VCaP (cell line): ENCODE measurements around the gene ATF6.
"Not testable (repeated sequence)": the region's sequence is repeated elsewhere in the genome, so short reads cannot be mapped to it uniquely, and the experiment has no call there.

Experiments
- H3K27ac ChIP-seq: fragments of 450-650 bp; 2 replicates; pipeline ENCODE4 v1.5.1; 2017
- TF ChIP-seq, protein P1 (sequence below): fragments of 450-650 bp; conservative IDR thresholded peaks from 2 replicates; pipeline ENCODE4 v1.5.1; 2017; ENCODE audit warnings: mild to moderate bottlenecking, moderate library complexity

Gene ATF6

DNA sequence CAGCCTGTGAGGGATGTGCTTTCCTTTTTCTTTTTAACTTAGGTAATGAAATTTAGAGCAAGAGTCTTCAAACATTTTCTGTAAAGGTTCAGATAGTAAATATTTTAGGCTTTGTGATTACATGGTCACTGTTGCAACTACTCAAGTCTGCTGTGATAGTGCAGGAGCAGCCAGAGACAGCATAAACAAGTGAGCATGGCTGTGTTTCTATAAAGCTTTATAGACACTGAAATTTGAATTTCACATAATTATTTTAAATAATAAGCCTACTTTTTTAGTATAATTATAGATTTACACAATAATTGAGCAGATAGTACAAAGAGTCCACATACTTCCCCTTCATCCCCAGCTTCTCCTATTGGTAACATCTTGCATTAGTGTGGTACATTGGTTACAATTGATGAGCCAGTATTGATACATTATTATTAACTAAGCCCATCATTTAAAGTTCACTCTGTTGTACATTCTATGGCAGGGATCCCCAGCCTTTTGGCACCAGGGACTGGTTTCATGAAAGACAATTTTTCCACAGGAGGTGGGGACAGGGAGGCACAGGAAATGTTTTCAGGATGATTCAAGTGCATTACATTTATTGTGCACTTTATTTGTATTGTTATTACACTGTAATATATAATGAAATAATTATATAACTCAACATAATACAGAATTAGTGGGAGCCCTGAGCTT, 3.0 kb downstream of the ATF6 start:
- H3K27ac ChIP-seq = no peak overlapping the region
- TF ChIP-seq, protein P1, sequence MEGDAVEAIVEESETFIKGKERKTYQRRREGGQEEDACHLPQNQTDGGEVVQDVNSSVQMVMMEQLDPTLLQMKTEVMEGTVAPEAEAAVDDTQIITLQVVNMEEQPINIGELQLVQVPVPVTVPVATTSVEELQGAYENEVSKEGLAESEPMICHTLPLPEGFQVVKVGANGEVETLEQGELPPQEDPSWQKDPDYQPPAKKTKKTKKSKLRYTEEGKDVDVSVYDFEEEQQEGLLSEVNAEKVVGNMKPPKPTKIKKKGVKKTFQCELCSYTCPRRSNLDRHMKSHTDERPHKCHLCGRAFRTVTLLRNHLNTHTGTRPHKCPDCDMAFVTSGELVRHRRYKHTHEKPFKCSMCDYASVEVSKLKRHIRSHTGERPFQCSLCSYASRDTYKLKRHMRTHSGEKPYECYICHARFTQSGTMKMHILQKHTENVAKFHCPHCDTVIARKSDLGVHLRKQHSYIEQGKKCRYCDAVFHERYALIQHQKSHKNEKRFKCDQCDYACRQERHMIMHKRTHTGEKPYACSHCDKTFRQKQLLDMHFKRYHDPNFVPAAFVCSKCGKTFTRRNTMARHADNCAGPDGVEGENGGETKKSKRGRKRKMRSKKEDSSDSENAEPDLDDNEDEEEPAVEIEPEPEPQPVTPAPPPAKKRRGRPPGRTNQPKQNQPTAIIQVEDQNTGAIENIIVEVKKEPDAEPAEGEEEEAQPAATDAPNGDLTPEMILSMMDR = no peak

DNA sequence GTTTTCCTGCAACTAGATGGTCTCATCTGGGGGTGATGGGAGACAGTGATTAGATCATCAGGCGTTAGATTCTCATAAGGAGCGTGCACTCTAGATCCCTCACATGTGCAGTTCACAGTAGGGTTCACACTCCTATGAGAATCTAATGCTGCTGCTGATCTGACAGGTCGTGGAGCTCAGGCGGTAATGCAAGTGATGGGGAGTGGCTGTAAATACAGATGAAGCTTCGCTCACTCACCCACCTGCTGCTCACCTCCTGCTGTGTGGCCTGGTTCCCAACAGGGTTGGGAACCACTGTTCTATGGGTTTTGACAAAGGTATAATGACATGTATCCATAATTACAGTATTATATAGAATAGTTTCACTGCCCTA, 3.5 kb downstream of the ATF6 start:
- not testable (repeated sequence) for H3K27ac ChIP-seq

DNA sequence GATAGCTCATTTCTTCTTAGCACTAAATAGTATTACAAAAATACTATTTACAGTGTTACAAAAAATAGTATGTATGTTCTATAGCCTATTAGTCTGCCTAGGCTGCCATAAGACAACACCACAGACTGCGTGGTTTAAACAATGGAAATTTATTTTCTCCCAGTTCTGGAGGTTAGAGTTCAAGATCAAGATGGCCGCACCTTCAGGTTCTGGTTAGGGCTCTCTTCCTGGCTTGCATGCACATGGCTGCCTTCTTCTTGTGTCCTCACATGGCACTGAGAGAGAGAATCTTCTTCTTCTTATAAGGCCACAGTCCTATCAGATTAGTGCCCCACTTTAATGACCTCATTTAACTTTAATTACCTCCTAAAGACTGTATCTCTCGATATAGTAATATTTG, 4.1 kb downstream of the ATF6 start:
- no peak overlapping the region for H3K27ac ChIP-seq

DNA sequence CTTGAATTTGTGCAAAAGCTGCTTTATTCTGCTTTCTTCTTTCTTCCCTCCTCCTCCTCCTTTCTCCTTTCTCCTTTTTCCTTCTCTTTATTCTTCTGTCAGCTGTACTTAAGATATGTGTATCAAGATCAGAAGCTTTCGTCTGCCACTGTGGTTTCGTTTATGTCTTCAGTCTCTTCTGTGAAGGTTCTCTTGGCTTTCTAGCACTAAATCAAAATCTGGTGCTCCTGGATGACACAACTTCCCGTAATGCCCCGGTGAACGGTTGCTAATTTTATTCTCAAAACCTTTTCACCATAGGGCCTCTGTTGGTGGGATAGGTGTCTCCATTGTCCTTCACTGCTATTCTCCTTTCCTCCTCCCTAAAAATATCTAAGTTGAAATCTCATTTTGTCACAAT, 5.0 kb downstream of the ATF6 start:
- no peak overlapping the region for H3K27ac ChIP-seq
- TF ChIP-seq, protein P1 = no peak

More for the DNA sequence above, 4.1 kb downstream of the ATF6 start:
- TF ChIP-seq, protein P1 = no peak

DNA sequence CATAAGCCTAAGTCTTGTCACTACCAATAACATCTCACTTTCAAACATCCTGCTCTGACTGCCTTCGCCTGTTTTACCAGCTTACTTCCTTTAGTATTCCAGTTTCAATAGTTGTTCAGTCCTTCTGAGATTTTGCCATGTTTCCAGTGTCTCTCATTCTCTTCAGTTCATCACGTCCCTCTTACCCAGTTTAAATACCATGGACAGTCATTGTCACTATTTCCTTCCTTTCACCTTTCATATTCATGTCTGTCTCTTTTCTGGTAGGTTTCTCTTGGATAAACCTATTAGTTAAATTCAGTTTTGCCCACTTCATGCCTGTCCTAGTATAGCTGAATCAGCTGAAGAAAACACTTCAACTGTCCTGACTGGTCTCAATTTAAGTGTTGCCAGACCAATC, 5.9 kb downstream of the ATF6 start:
- TF ChIP-seq, protein P1 = no peak
- no peak overlapping the region for H3K27ac ChIP-seq

DNA sequence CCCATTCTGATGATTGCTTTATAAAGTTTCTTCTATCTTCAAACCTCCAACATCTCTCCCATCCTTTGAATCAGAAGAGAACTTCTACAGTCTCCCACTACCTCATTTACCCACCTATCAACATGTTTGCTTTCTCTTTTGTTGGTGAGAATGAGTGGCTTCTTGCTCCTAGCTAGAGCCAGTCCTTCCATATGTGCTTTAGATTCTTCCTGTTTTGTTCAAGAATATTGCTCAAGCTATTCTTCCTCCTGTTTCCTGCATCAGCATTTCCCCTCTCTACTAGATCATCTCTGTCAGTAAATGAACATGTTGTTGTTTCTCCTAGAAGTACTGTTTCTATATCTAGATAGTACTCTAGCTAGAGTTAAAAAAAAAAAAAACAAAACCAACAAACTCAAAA, 6.3 kb downstream of the ATF6 start:
- TF ChIP-seq, protein P1 = no peak
- no peak overlapping the region for H3K27ac ChIP-seq

DNA sequence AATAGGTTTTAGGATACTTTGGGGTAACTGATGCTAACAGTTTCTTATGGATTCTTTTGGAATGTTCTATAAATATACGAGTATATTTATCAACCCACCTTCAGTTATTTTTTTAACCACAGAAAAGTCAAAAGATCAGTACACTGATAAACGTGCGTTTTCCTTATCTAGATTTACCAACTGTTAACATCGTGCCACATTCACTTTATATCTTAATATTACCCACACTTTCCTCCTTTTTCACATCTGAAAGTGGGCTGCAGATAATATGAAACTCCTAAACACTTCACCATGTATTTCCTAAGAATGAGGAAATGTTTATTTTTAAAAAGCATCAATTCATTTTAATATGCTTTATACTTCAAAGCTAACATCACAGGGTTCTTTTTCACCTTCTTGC, 7.7 kb downstream of the ATF6 start:
- H3K27ac ChIP-seq = no peak overlapping the region
- TF ChIP-seq, protein P1 = no peak

DNA sequence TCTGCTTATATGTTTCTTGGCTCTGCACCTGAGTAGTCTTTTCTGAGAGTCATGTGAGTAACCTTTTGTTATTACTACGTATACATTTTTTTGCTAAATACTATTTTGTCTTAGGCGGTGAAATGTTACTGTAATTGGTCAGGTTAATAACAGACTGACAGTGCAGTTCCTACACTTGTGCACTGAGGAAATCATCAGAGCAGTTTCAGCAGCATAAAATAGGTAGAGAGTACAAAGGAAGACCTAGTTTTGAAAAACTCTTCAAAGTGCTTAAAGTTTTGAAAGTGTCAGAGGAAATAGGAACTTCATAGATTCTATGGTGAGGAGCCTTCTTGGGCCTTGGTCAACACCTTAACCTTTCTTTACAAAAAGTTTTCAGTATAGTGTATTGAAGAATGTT, 11.1 kb downstream of the ATF6 start:
- no peak overlapping the region for H3K27ac ChIP-seq
- TF ChIP-seq, protein P1 = no peak
